ENCODE results near the gene TLL2. TPM values are rescaled to one million over a fixed set of nuclear protein-coding genes. Genes with fewer than 3 reads are reported as not detected.

The TLL2 gene
- total RNA-seq, 1 experiment from 2014 or later: 0.11 TPM

DNA sequence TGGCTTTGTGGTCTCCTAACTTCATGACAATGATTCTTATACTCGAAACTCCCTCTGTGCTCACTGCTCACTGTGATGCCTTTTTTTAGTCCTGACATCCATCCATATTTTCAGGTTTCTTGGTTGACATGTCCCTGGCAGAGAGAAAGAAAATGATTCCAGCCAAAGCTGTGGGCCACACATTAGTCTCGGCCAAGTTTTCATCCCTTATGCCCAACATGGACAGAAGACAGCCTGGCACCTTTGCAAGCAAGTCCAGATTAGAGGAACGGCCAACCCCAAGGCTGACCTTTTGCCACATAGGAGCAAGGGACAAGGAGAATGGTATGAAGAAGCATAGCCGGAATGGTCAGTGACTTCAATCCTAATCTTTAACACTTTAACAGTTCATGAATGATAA is 146.3 kb downstream of the TLL2 start:
- Histone ChIP-seq H3K4me1 (ENCODE audit: insufficient read depth, low read length, poor library complexity, severe bottlenecking) (no peaks in the 10 kb centered on the region), H3K36me3 (ENCODE audit: insufficient read depth, low read length, poor library complexity, severe bottlenecking) (no peaks in the 10 kb centered on the region), H3K27ac (ENCODE audit: low read depth, low read length, poor library complexity, severe bottlenecking) (no peak overlapping the region), H3K9me3 (ENCODE audit: low read depth, low read length, poor library complexity, severe bottlenecking) (no peaks in the 10 kb centered on the region), H3K27me3 (replicated peaks; ENCODE audit: insufficient read depth, low read depth, low read length, poor library complexity) (peaks cover 5% of the 10 kb centered on the region), H3K4me3 (ENCODE audit: low read depth, low read length, poor library complexity, severe bottlenecking) (no peak overlapping the region)
- TF ChIP-seq, protein P1, sequence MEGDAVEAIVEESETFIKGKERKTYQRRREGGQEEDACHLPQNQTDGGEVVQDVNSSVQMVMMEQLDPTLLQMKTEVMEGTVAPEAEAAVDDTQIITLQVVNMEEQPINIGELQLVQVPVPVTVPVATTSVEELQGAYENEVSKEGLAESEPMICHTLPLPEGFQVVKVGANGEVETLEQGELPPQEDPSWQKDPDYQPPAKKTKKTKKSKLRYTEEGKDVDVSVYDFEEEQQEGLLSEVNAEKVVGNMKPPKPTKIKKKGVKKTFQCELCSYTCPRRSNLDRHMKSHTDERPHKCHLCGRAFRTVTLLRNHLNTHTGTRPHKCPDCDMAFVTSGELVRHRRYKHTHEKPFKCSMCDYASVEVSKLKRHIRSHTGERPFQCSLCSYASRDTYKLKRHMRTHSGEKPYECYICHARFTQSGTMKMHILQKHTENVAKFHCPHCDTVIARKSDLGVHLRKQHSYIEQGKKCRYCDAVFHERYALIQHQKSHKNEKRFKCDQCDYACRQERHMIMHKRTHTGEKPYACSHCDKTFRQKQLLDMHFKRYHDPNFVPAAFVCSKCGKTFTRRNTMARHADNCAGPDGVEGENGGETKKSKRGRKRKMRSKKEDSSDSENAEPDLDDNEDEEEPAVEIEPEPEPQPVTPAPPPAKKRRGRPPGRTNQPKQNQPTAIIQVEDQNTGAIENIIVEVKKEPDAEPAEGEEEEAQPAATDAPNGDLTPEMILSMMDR (conservative IDR thresholded peaks at IDR 0.05; ENCODE audit: low read depth, low read length): no peak
- no peak for TF ChIP-seq EZH2 (IDR thresholded peaks at IDR 0.05; ENCODE audit: borderline replicate concordance, low read depth, low read length, poor library complexity, severe bottlenecking)
- intact Hi-C loops (cut with micrococcal nuclease; ENCODE audit: unreplicated experiment): no loop called here
- DNase-seq (ENCODE audit: low spot score): no peak
- BruUV-seq (replicated peaks): no TSS peak
- ChIA-PET CTCF (no interaction called here), POLR2A (ENCODE audit: low non-redundant PET) (no interaction called here)

DNA sequence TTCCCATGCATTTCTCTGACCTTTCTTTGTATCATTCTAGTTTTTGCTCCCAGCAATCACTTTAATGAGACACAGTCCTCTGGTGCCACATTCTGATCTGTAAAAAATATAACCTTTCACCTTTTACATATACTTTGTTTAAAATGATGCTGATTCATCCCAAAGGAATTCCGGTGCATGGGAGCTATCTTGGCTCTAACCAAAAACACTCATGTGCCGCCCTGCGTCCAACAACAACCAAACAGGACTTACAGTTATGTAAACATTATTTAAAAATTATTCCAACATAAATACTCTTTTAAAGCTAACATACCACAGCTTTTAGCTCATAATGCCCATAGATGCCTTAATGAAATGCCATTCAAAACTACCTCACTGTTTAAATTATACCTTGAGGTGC is 147.2 kb downstream of the TLL2 start:
- CTCF ChIA-PET: no interaction called here
- H3K27ac ChIP-seq (ENCODE audit: low read depth, low read length, poor library complexity, severe bottlenecking): no peak overlapping the region
- BruUV-seq (replicated peaks): no TSS peak
- no peaks in the 10 kb centered on the region for H3K4me1 ChIP-seq (ENCODE audit: insufficient read depth, low read length, poor library complexity, severe bottlenecking)
- no peak for DNase-seq (ENCODE audit: low spot score)
- TF ChIP-seq, protein P1 (conservative IDR thresholded peaks at IDR 0.05; ENCODE audit: low read depth, low read length): no peak
- TF ChIP-seq EZH2 (IDR thresholded peaks at IDR 0.05; ENCODE audit: borderline replicate concordance, low read depth, low read length, poor library complexity, severe bottlenecking): no peak
- no peaks in the 10 kb centered on the region for H3K36me3 ChIP-seq (ENCODE audit: insufficient read depth, low read length, poor library complexity, severe bottlenecking)
- POLR2A ChIA-PET (ENCODE audit: low non-redundant PET): no interaction called here
- H3K4me3 ChIP-seq (ENCODE audit: low read depth, low read length, poor library complexity, severe bottlenecking): no peak overlapping the region
- no peaks in the 10 kb centered on the region for H3K9me3 ChIP-seq (ENCODE audit: low read depth, low read length, poor library complexity, severe bottlenecking)
- H3K27me3 ChIP-seq (replicated peaks; ENCODE audit: insufficient read depth, low read depth, low read length, poor library complexity): peaks cover 10% of the 10 kb centered on the region
- intact Hi-C loops (cut with micrococcal nuclease; ENCODE audit: unreplicated experiment): no loop called here

DNA sequence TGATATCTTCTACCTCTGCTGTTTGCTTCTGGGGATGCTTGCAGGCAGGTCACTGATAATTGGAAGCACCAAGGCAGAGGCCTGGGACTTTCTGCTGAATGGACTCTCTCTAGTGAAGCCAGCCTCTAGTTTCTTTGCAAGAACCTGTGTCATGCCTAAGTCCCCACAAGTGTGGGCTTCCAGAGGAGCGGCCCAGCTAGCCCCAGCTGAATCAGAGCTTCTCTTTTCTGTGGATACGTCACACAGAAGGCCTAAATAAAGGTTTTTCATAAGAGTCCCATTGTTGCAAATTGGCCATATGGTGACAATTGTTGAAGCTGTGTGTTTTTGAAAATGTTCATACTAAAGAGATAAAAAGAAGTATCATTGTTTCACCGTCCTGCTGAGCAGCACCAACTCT is 148.2 kb downstream of the TLL2 start:
- DNase-seq (ENCODE audit: low spot score): no peak
- H3K36me3 ChIP-seq (ENCODE audit: insufficient read depth, low read length, poor library complexity, severe bottlenecking): no peaks in the 10 kb centered on the region
- H3K9me3 ChIP-seq (ENCODE audit: low read depth, low read length, poor library complexity, severe bottlenecking): no peaks in the 10 kb centered on the region
- no peak for TF ChIP-seq EZH2 (IDR thresholded peaks at IDR 0.05; ENCODE audit: borderline replicate concordance, low read depth, low read length, poor library complexity, severe bottlenecking)
- TF ChIP-seq, protein P1 (conservative IDR thresholded peaks at IDR 0.05; ENCODE audit: low read depth, low read length): no peak
- ChIA-PET POLR2A (ENCODE audit: low non-redundant PET) (no interaction called here), CTCF (no interaction called here)
- no peak overlapping the region for H3K4me3 ChIP-seq (ENCODE audit: low read depth, low read length, poor library complexity, severe bottlenecking)
- peaks cover 10% of the 10 kb centered on the region for H3K27me3 ChIP-seq (replicated peaks; ENCODE audit: insufficient read depth, low read depth, low read length, poor library complexity)
- no peaks in the 10 kb centered on the region for H3K4me1 ChIP-seq (ENCODE audit: insufficient read depth, low read length, poor library complexity, severe bottlenecking)
- BruUV-seq (replicated peaks): no TSS peak
- intact Hi-C loops (cut with micrococcal nuclease; ENCODE audit: unreplicated experiment): no loop called here
- no peak overlapping the region for H3K27ac ChIP-seq (ENCODE audit: low read depth, low read length, poor library complexity, severe bottlenecking)
